BLaER1 (cell line): ENCODE results near the gene TRAPPC11.

Experiments
- H3K27ac ChIP-seq: shearing (Covaris generic); formaldehyde crosslinking; 2 replicates; pipeline ENCODE4 v1.8.1; 2022
- H3K27me3 ChIP-seq: shearing (Covaris generic); formaldehyde crosslinking; 2 replicates; pipeline ENCODE4 v1.8.1; 2022
- H3K36me3 ChIP-seq: shearing (Covaris generic); formaldehyde crosslinking; 2 replicates; pipeline ENCODE4 v1.8.1; 2022
- H3K4me1 ChIP-seq: shearing (Covaris generic); formaldehyde crosslinking; 2 replicates; pipeline ENCODE4 v1.8.1; 2022
- H3K4me2 ChIP-seq: shearing (Covaris generic); formaldehyde crosslinking; 2 replicates; pipeline ENCODE4 v1.8.1; 2022
- H3K4me3 ChIP-seq: shearing (Covaris generic); formaldehyde crosslinking; 2 replicates; pipeline ENCODE4 v1.8.1; 2022
- H3K9ac ChIP-seq: shearing (Covaris generic); formaldehyde crosslinking; 2 replicates; pipeline ENCODE4 v1.8.1; 2022
- H3K9me3 ChIP-seq: shearing (Covaris generic); formaldehyde crosslinking; 2 replicates; pipeline ENCODE4 v1.8.1; 2022
- H4K20me1 ChIP-seq: shearing (Covaris generic); formaldehyde crosslinking; 2 replicates; pipeline ENCODE4 v1.8.1; 2022
- Cebpa-rat ChIP-seq: shearing (Covaris generic); IDR thresholded peaks from 2 replicates; pipeline ENCODE4 v1.8.1; 2022

The TRAPPC11 gene

GRCh38 chr4:183751106-183751505 is 92.0 kb downstream of the TRAPPC11 start:
- TF ChIP-seq Cebpa-rat, result no peak
- H3K9me3 ChIP-seq, result peaks cover 27% of the 10 kb centered on the region
- no peak overlapping the region for H3K27ac ChIP-seq
- no peak overlapping the region for H3K4me3 ChIP-seq
- no peak overlapping the region for H3K4me2 ChIP-seq
- H3K9ac ChIP-seq, result no peak overlapping the region
- H3K36me3 ChIP-seq, result no peaks in the 10 kb centered on the region
- no peaks in the 10 kb centered on the region for H3K27me3 ChIP-seq
- no peaks in the 10 kb centered on the region for H3K4me1 ChIP-seq
- H4K20me1 ChIP-seq, result no peaks in the 10 kb centered on the region

DNA sequence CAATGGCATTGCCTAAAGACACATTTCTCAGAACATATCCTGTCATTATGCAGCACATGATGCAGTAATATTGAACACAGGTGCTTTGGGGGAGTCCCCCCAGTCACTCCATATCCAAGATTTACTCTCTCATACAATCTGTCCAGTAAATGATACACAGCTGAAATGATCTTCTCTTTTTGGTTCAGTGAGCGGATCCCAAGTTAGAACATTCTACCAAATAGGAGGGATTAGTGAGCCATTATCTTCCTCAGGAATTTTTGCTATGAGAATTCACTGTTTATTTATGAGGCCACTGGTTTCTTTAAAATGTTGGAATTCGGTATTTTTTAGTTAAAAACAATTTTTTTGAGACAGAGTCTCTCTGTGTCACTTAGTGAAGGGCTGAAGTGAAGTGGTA is 96.5 kb downstream of the TRAPPC11 start:
- no peak overlapping the region for H3K4me3 ChIP-seq
- no peaks in the 10 kb centered on the region for H3K36me3 ChIP-seq
- no peaks in the 10 kb centered on the region for H4K20me1 ChIP-seq
- H3K27ac ChIP-seq, result no peak overlapping the region
- no peaks in the 10 kb centered on the region for H3K4me1 ChIP-seq
- H3K27me3 ChIP-seq, result no peaks in the 10 kb centered on the region
- no peak overlapping the region for H3K9ac ChIP-seq
- H3K4me2 ChIP-seq, result no peak overlapping the region
- peaks cover 15% of the 10 kb centered on the region for H3K9me3 ChIP-seq
- TF ChIP-seq Cebpa-rat, result no peak

- Histone ChIP-seq H3K9me3 (peaks cover 15% of the 10 kb centered on the region), H3K9ac (no peak overlapping the region), H4K20me1 (no peaks in the 10 kb centered on the region), H3K27me3 (no peaks in the 10 kb centered on the region), H3K4me3 (no peak overlapping the region), H3K4me1 (no peaks in the 10 kb centered on the region), H3K4me2 (no peak overlapping the region), H3K36me3 (no peaks in the 10 kb centered on the region), H3K27ac (no peak overlapping the region)
- no peak for TF ChIP-seq Cebpa-rat
These were observed 98.0 kb downstream of the TRAPPC11 start for GRCh38 chr4:183757060-183757459.

GRCh38 chr4:183758061-183758757 is 99.1 kb downstream of the TRAPPC11 start:
- Histone ChIP-seq H3K9me3 (peaks cover 15% of the 10 kb centered on the region), H3K4me2 (no peak overlapping the region), H3K4me3 (no peak overlapping the region), H3K9ac (no peak overlapping the region), H4K20me1 (no peaks in the 10 kb centered on the region), H3K36me3 (no peaks in the 10 kb centered on the region), H3K27me3 (no peaks in the 10 kb centered on the region), H3K4me1 (no peaks in the 10 kb centered on the region), H3K27ac (no peak overlapping the region)
- no peak for TF ChIP-seq Cebpa-rat

GRCh38 chr4:183758758-183759447 is 99.8 kb downstream of the TRAPPC11 start:
- H3K36me3 ChIP-seq, result no peaks in the 10 kb centered on the region
- H3K27me3 ChIP-seq, result no peaks in the 10 kb centered on the region
- H3K4me2 ChIP-seq, result no peak overlapping the region
- H3K4me1 ChIP-seq, result no peaks in the 10 kb centered on the region
- no peaks in the 10 kb centered on the region for H4K20me1 ChIP-seq
- H3K4me3 ChIP-seq, result no peak overlapping the region
- H3K27ac ChIP-seq, result no peak overlapping the region
- no peak overlapping the region for H3K9ac ChIP-seq
- peaks cover 15% of the 10 kb centered on the region for H3K9me3 ChIP-seq
- no peak for TF ChIP-seq Cebpa-rat

- Histone ChIP-seq H3K27me3 (no peaks in the 10 kb centered on the region), H3K4me3 (no peak overlapping the region), H3K4me1 (no peaks in the 10 kb centered on the region), H3K9ac (no peak overlapping the region), H3K36me3 (no peaks in the 10 kb centered on the region), H3K9me3 (peaks cover 1% of the 10 kb centered on the region; the same call in 1 of the 2 replicates), H3K27ac (no peak overlapping the region), H4K20me1 (no peaks in the 10 kb centered on the region), H3K4me2 (no peak overlapping the region)
- no peak for TF ChIP-seq Cebpa-rat
These were observed 101.2 kb downstream of the TRAPPC11 start for GRCh38 chr4:183760326-183760725.
